HEK293T (cell line): ENCODE results near the gene TTC22.

Source experiments
- BHLHE40 ChIP-seq: fragments of 450-650 bp; IDR thresholded peaks from 2 replicates; pipeline ENCODE4 v1.6.1; 2016; ENCODE audit warnings: mild to moderate bottlenecking, moderate library complexity, borderline replicate concordance
- TARDBP ChIP-seq: fragments of 450-650 bp; IDR thresholded peaks from 2 replicates; pipeline ENCODE4 v1.6.1; 2016

GRCh38 chr1:54745864-54746263 is 55.3 kb downstream of the TTC22 start:
- no peak for TF ChIP-seq BHLHE40
- TF ChIP-seq TARDBP, result no peak
